Keratinocyte (primary cell): Measurements from ENCODE around the gene CYP2S1.

Source experiments
- EZH2 ChIP-seq: IDR thresholded peaks from one replicate; pipeline ENCODE4 v1.6.1; 2012; ENCODE audit warnings: inconsistent platforms, mild to moderate bottlenecking, low read length, moderate library complexity
- TF ChIP-seq, protein P1 (sequence below), 3 experiments: IDR thresholded peaks in 1 of 3; conservative IDR thresholded peaks in 1 of 3; optimal IDR thresholded peaks in 1 of 3; 2 replicates in 2 of 3; 3 replicates in 1 of 3; pipeline versions ENCODE3 to v1.5.1; 2011; ENCODE audit warnings: low read length in 3 of 3, mild to moderate bottlenecking in 3 of 3, moderate library complexity in 2 of 3, control low read depth in 1 of 3, inconsistent platforms in 1 of 3; ENCODE audit not compliant: insufficient read depth in 2 of 3; ENCODE audit errors: extremely low read depth in 1 of 3

- TF ChIP-seq, protein P1, sequence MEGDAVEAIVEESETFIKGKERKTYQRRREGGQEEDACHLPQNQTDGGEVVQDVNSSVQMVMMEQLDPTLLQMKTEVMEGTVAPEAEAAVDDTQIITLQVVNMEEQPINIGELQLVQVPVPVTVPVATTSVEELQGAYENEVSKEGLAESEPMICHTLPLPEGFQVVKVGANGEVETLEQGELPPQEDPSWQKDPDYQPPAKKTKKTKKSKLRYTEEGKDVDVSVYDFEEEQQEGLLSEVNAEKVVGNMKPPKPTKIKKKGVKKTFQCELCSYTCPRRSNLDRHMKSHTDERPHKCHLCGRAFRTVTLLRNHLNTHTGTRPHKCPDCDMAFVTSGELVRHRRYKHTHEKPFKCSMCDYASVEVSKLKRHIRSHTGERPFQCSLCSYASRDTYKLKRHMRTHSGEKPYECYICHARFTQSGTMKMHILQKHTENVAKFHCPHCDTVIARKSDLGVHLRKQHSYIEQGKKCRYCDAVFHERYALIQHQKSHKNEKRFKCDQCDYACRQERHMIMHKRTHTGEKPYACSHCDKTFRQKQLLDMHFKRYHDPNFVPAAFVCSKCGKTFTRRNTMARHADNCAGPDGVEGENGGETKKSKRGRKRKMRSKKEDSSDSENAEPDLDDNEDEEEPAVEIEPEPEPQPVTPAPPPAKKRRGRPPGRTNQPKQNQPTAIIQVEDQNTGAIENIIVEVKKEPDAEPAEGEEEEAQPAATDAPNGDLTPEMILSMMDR (optimal IDR thresholded peaks at IDR 0.05 in 1 of 3, IDR thresholded peaks at IDR 0.05 in 1 of 3, conservative IDR thresholded peaks at IDR 0.05 in 1 of 3; ENCODE audit: extremely low read depth in 1 of 3, insufficient read depth in 2 of 3, low read length in 3 of 3), result no peak
- TF ChIP-seq EZH2, result no peak
These were observed 39.7 kb downstream of the CYP2S1 start for GRCh38 chr19:41232686-41233085.
